Astrocyte (in vitro differentiated cells and primary cell): Measurements from ENCODE around the gene FTCD. TPM values are rescaled to one million over a fixed set of nuclear protein-coding genes. Genes with fewer than 3 reads are reported as not detected.

Source experiments
- DNase-seq: peaks from one replicate; pipeline ENCODE4 v3.0.0-alpha.2; 2010; ENCODE audit warnings: low read depth
- FAIRE-seq: peaks from 2 replicates; lab custom pipeline; 2011; peaks lifted over from hg19 to GRCh38; lab: Jason Lieb, UNC
- H2AFZ ChIP-seq: 2 replicates; pipeline ENCODE4 v1.6.0; 2012; ENCODE audit warnings: low read depth, low read length, inconsistent platforms
- H3K27ac ChIP-seq: 2 replicates; pipeline ENCODE4 v1.5.1; 2011; ENCODE audit warnings: low read depth, low read length, inconsistent platforms
- H3K27me3 ChIP-seq: 2 replicates; pipeline ENCODE4 v1.6.0; 2011; ENCODE audit warnings: low read length, inconsistent platforms; ENCODE audit not compliant: insufficient read depth
- H3K36me3 ChIP-seq: 2 replicates; pipeline ENCODE4 v1.5.1; 2011; ENCODE audit warnings: low read length, inconsistent platforms; ENCODE audit not compliant: insufficient read depth
- H3K4me1 ChIP-seq: 2 replicates; pipeline ENCODE4 v1.5.1; 2011; ENCODE audit warnings: low read length, inconsistent platforms; ENCODE audit not compliant: insufficient read depth
- H3K4me2 ChIP-seq: 2 replicates; pipeline ENCODE4 v1.6.0; 2012; ENCODE audit warnings: low read length, inconsistent platforms
- H3K4me3 ChIP-seq: 2 replicates; pipeline ENCODE4 v1.5.1; 2011; ENCODE audit warnings: low read depth, mild to moderate bottlenecking, low read length, inconsistent platforms; ENCODE audit not compliant: insufficient read depth
- H3K79me2 ChIP-seq: 2 replicates; pipeline ENCODE4 v1.6.0; 2012; ENCODE audit warnings: mild to moderate bottlenecking, low read length, inconsistent platforms; ENCODE audit not compliant: insufficient read depth
- H3K9ac ChIP-seq: 2 replicates; pipeline ENCODE4 v1.6.0; 2012; ENCODE audit warnings: mild to moderate bottlenecking, low read length, inconsistent platforms
- H3K9me3 ChIP-seq: 2 replicates; pipeline ENCODE4 v1.5.1; 2012; ENCODE audit warnings: low read depth, mild to moderate bottlenecking, low read length, inconsistent platforms; ENCODE audit not compliant: insufficient read depth
- H4K20me1 ChIP-seq: 2 replicates; pipeline ENCODE4 v1.6.0; 2012; ENCODE audit warnings: low read length, inconsistent platforms; ENCODE audit not compliant: insufficient read depth
- H3K27ac Mint-ChIP-seq: one replicate; pipeline ENCODE4 v1.8.0; 2021; ENCODE audit warnings: mild to moderate bottlenecking, mixed read lengths; ENCODE audit not compliant: unreplicated experiment
- H3K27me3 Mint-ChIP-seq: one replicate; pipeline ENCODE4 v1.8.0; 2021; ENCODE audit warnings: low read depth, mixed read lengths; ENCODE audit not compliant: unreplicated experiment
- H3K36me3 Mint-ChIP-seq: one replicate; pipeline ENCODE4 v1.8.0; 2021; ENCODE audit warnings: low read depth, mixed read lengths; ENCODE audit not compliant: unreplicated experiment
- H3K4me1 Mint-ChIP-seq: one replicate; pipeline ENCODE4 v1.8.0; 2021; ENCODE audit warnings: low read depth, mixed read lengths; ENCODE audit not compliant: unreplicated experiment
- H3K4me3 Mint-ChIP-seq: one replicate; pipeline ENCODE4 v1.8.0; 2021; ENCODE audit warnings: mild to moderate bottlenecking, moderate library complexity, mixed read lengths; ENCODE audit not compliant: unreplicated experiment
- H3K9me3 Mint-ChIP-seq: one replicate; pipeline ENCODE4 v1.8.0; 2021; ENCODE audit warnings: mild to moderate bottlenecking, mixed read lengths; ENCODE audit not compliant: unreplicated experiment
- CTCF ChIP-seq: IDR thresholded peaks from 2 replicates; pipeline ENCODE4 v1.5.1; 2011; ENCODE audit warnings: low read depth, mild to moderate bottlenecking, inconsistent platforms, low read length, moderate library complexity; ENCODE audit not compliant: insufficient read depth
- EZH2 ChIP-seq: IDR thresholded peaks from 2 replicates; pipeline ENCODE4 v1.6.1; 2012; ENCODE audit warnings: mild to moderate bottlenecking, low read length, inconsistent platforms; ENCODE audit not compliant: insufficient read depth
- total RNA-seq: library from RNA; stranded (reverse); gene quantifications from 2 replicates; pipeline ENCODE4 v1.2.1, GENCODE V29; 2021

Gene FTCD
- total RNA-seq, 1 donor from 2014 or later = 1.9 TPM

DNA sequence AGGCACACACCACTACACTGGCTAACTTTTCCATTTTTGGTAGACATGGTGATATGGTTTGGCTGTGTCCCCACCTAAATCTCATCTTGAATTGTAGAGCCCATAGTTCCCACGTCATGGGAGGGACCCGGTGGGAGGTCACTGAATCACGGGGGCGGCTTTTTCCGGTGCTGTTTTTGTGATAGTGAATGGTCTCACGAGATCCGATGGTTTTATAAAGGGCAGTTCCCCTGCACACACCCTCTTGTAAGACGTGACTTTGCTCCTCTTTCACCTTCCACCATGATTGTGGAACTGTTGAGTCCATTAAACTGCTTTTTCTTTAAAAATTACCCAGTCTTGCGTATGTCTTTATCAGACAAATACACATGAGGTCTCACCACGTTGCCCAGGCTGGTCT is 1.3 kb upstream of the FTCD start:
- no peak for FAIRE-seq
- no peak for TF ChIP-seq CTCF
- no peak for TF ChIP-seq EZH2
- H3K27me3 Mint-ChIP-seq = no peaks in the 10 kb centered on the region

GRCh38 chr21:46156378-46156645 is 933 bp upstream of the FTCD start:
- Mint-ChIP-seq H3K9me3 (peaks cover 3% of the 10 kb centered on the region), H3K36me3 (peaks cover 11% of the 10 kb centered on the region), H3K27ac (no peak overlapping the region), H3K27me3 (no peaks in the 10 kb centered on the region), H3K4me1 (peaks cover 2% of the 10 kb centered on the region), H3K4me3 (no peak overlapping the region)
- DNase-seq (no peak), FAIRE-seq (no peak)
- Histone ChIP-seq H3K9ac (no peak overlapping the region), H3K36me3 (no peaks in the 10 kb centered on the region), H3K9me3 (no peaks in the 10 kb centered on the region), H4K20me1 (no peaks in the 10 kb centered on the region), H2AFZ (no peak overlapping the region), H3K27me3 (no peaks in the 10 kb centered on the region), H3K4me3 (no peak overlapping the region), H3K79me2 (no peaks in the 10 kb centered on the region), H3K27ac (no peak overlapping the region), H3K4me1 (no peaks in the 10 kb centered on the region), H3K4me2 (no peak overlapping the region)
- TF ChIP-seq CTCF (no peak), EZH2 (no peak)

More for the DNA sequence above, 1.3 kb upstream of the FTCD start:
- Histone ChIP-seq H3K4me3 (no peak overlapping the region), H4K20me1 (no peaks in the 10 kb centered on the region), H3K36me3 (no peaks in the 10 kb centered on the region), H3K9me3 (no peaks in the 10 kb centered on the region), H2AFZ (no peak overlapping the region), H3K4me1 (no peaks in the 10 kb centered on the region), H3K9ac (no peak overlapping the region), H3K27ac (no peak overlapping the region), H3K79me2 (no peaks in the 10 kb centered on the region), H3K4me2 (no peak overlapping the region), H3K27me3 (no peaks in the 10 kb centered on the region)
- no peak for DNase-seq
- Mint-ChIP-seq H3K36me3 (peaks cover 11% of the 10 kb centered on the region), H3K4me1 (peaks cover 2% of the 10 kb centered on the region), H3K27ac (no peak overlapping the region), H3K4me3 (no peak overlapping the region), H3K9me3 (peaks cover 3% of the 10 kb centered on the region)

- H3K36me3 ChIP-seq = no peaks in the 10 kb centered on the region
- no peak for FAIRE-seq
- H2AFZ ChIP-seq = no peak overlapping the region
- no peaks in the 10 kb centered on the region for H3K4me1 ChIP-seq
- no peak overlapping the region for H3K27ac ChIP-seq
- H3K9me3 Mint-ChIP-seq = peaks cover 3% of the 10 kb centered on the region
- H3K9ac ChIP-seq = no peak overlapping the region
- no peaks in the 10 kb centered on the region for H3K27me3 ChIP-seq
- no peaks in the 10 kb centered on the region for H3K9me3 ChIP-seq
- no peak overlapping the region for H3K27ac Mint-ChIP-seq
- H3K79me2 ChIP-seq = no peaks in the 10 kb centered on the region
- H3K27me3 Mint-ChIP-seq = no peaks in the 10 kb centered on the region
- H3K4me3 Mint-ChIP-seq = no peak overlapping the region
- H3K4me3 ChIP-seq = no peak overlapping the region
- TF ChIP-seq CTCF = no peak
- TF ChIP-seq EZH2 = no peak
- DNase-seq = no peak
- H4K20me1 ChIP-seq = no peaks in the 10 kb centered on the region
- H3K4me1 Mint-ChIP-seq = peaks cover 2% of the 10 kb centered on the region
- no peak overlapping the region for H3K4me2 ChIP-seq
- H3K36me3 Mint-ChIP-seq = peaks cover 9% of the 10 kb centered on the region
These were observed 345 bp downstream of the FTCD start for GRCh38 chr21:46154955-46155513.
